HepG2 (cell line): Measurements from ENCODE around the gene LTB4R2. TPM values are rescaled to one million over a fixed set of nuclear protein-coding genes. Genes with fewer than 3 reads are reported as not detected.

Source experiments
- EED ChIP-seq: sonication (generic); formaldehyde crosslinking; IDR thresholded peaks from 2 replicates; pipeline ENCODE4 v1.5.0; 2020; ENCODE audit warnings: mild to moderate bottlenecking, missing genetic modification reagents
- FOXA3 ChIP-seq: IDR thresholded peaks from 2 replicates; pipeline ENCODE4 v1.6.1; 2016; ENCODE audit warnings: missing genetic modification reagents, missing compliant biosample characterization
- GLI4 ChIP-seq: sonication (generic); formaldehyde crosslinking; IDR thresholded peaks from 2 replicates; pipeline ENCODE4 v1.5.1; 2020; ENCODE audit warnings: missing genetic modification reagents, mild to moderate bottlenecking, moderate library complexity, borderline replicate concordance
- HDAC6 ChIP-seq: fragments of 200-600 bp; sonication (generic); IDR thresholded peaks from 2 replicates; pipeline ENCODE4 v1.7.0; 2017; ENCODE audit warnings: mild to moderate bottlenecking, antibody characterized with exemption, low read length, low read depth
- HHEX ChIP-seq: IDR thresholded peaks from 2 replicates; pipeline ENCODE4 v1.6.1; 2016; ENCODE audit warnings: control low read depth
- HNF4A ChIP-seq: sonication (generic); formaldehyde crosslinking; IDR thresholded peaks from 2 replicates; pipeline ENCODE4 v1.4.0; 2020; ENCODE audit warnings: missing genetic modification reagents
- KDM1A ChIP-seq: IDR thresholded peaks from 2 replicates; pipeline ENCODE4 v1.6.1; 2016; ENCODE audit warnings: missing compliant biosample characterization
- NFE2L2 ChIP-seq: fragments of 150-350 bp; IDR thresholded peaks from 2 replicates; pipeline ENCODE4 v1.6.1; 2014; ENCODE audit warnings: low read length
- PHF5A ChIP-seq: IDR thresholded peaks from one replicate; pipeline ENCODE4 v1.6.1; 2018; ENCODE audit warnings: low read depth, missing genetic modification reagents; ENCODE audit not compliant: unreplicated experiment
- PLRG1 ChIP-seq: fragments of 450-650 bp; conservative IDR thresholded peaks from 2 replicates; pipeline ENCODE4 v1.6.1; 2016
- SRF ChIP-seq: IDR thresholded peaks from 2 replicates; pipeline ENCODE4 v1.6.1; 2011; ENCODE audit warnings: mild to moderate bottlenecking, low read depth, low read length, moderate library complexity
- TARDBP ChIP-seq: sonication (generic); formaldehyde crosslinking; IDR thresholded peaks from 2 replicates; pipeline ENCODE4 v1.8.0; 2022; ENCODE audit warnings: mild to moderate bottlenecking, missing genetic modification reagents
- ZNF264 ChIP-seq: sonication (generic); formaldehyde crosslinking; IDR thresholded peaks from 2 replicates; pipeline ENCODE4 v1.4.0; 2020; ENCODE audit warnings: missing genetic modification reagents
- ZNF879 ChIP-seq: sonication (generic); formaldehyde crosslinking; IDR thresholded peaks from 2 replicates; pipeline ENCODE4 v1.8.1; 2023; ENCODE audit warnings: missing genetic modification reagents
- polyA plus RNA-seq, 8 experiments: library from polyadenylated mRNA; depleted of rRNA in 3 of 8; stranded (reverse) in 7 of 8; unstranded in 1 of 8; fragments of >200 nt; fragmentation: Illumina TruSeq in 4 of 8; extraction: Trizol in 4 of 8; gene quantifications; 2 replicates each; pipeline versions ENCODE4 v1.2.1 to v1.2.3, GENCODE V29; 2011 to 2016; ENCODE audit warnings: low read depth in 4 of 8, missing spikeins in 1 of 8, mixed read lengths in 1 of 8; ENCODE audit not compliant: insufficient read depth in 1 of 8
- total RNA-seq, 5 experiments: library from RNA; depleted of rRNA; stranded (reverse); fragments of >200 nt; fragmentation: Illumina TruSeq; extraction: Trizol; gene quantifications; 2 replicates each; pipeline ENCODE4 v1.2.3, GENCODE V29; 2016; ENCODE audit warnings: low read depth in 1 of 5
- TF ChIP-seq, protein P1 (sequence below): sonication (generic); formaldehyde crosslinking; IDR thresholded peaks from 2 replicates; pipeline ENCODE4 v1.4.0; 2020; ENCODE audit warnings: missing genetic modification reagents
- TF ChIP-seq, protein P2 (sequence below): sonication (generic); formaldehyde crosslinking; conservative IDR thresholded peaks from 2 replicates; pipeline ENCODE4 v1.4.0; 2020; ENCODE audit warnings: missing genetic modification reagents
- TF ChIP-seq, protein P3 (sequence below): sonication (generic); formaldehyde crosslinking; IDR thresholded peaks from 2 replicates; pipeline ENCODE4 v1.4.0; 2020; ENCODE audit warnings: missing genetic modification reagents
- TF ChIP-seq, protein P4 (sequence below): fragments of 450-650 bp; IDR thresholded peaks from 2 replicates; pipeline ENCODE4 v1.6.1; 2016
- TF ChIP-seq, protein P5 (sequence below): sonication (generic); formaldehyde crosslinking; IDR thresholded peaks from 2 replicates; pipeline ENCODE4 v1.4.0; 2020; ENCODE audit warnings: missing genetic modification reagents, borderline replicate concordance

LTB4R2 gene
- total and polyA plus RNA-seq, 2 of the 13 experiments (the other 11 are each of a cell fraction or from before 2014, with no cell fraction given): 3.9 to 6.9 TPM

DNA sequence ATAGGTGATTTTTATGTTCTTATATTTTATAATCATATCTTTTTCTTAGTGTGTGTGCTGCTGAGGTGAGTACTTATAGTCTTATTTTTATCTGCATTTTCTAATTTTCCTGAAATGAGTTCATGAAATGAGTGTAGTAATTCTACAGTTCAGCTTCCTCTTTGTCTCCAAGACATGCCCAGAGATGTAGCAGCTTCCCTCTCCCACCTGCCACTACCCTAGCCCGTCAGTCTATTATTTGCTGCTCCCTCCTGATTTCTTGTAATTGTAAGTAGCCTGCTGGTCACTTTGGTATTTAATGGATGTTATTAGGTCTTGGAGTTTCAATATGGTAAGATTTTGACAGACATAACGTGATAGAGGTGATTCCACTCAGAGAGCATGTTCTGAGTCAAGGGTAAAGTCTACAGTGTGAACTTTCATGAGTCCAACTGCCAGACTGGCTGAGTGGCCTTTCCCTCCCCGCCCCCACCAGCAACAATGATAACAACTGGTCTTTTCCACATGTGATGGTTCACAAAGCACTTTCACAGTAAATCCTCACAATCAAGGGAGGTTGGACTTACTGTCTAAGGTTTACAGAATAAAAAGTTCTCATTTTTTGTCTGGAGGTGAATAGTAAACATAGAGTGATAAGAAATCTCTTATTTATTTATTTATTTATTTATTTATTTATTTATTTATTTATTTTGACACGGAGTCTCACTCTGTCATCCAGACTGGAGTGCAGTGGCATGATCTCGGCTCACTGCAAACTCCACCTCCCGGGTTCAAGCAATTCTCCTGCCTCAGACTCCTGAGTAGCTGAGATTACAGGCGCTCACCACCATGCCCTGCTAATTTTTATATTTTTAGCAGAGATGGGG lies 34.1 kb downstream of the LTB4R2 start (continued):
- TF ChIP-seq GLI4 (CRISPR knock-in tag) (no peak), SRF (no peak), EED (CRISPR knock-in tag) (no peak), HDAC6 (no peak), ZNF264 (CRISPR knock-in tag) (no peak), FOXA3 (0 out of 2 replicates have a peak, but pooled peaks have one; percentile 21), ZNF879 (CRISPR knock-in tag) (no peak), TARDBP (no peak), PLRG1 (no peak), HHEX (CRISPR knock-in tag) (no peak), HNF4A (peak; percentile 86), PHF5A (CRISPR knock-in tag) (no peak), NFE2L2 (no peak), KDM1A (CRISPR knock-in tag) (no peak)
- TF ChIP-seq, protein P1, sequence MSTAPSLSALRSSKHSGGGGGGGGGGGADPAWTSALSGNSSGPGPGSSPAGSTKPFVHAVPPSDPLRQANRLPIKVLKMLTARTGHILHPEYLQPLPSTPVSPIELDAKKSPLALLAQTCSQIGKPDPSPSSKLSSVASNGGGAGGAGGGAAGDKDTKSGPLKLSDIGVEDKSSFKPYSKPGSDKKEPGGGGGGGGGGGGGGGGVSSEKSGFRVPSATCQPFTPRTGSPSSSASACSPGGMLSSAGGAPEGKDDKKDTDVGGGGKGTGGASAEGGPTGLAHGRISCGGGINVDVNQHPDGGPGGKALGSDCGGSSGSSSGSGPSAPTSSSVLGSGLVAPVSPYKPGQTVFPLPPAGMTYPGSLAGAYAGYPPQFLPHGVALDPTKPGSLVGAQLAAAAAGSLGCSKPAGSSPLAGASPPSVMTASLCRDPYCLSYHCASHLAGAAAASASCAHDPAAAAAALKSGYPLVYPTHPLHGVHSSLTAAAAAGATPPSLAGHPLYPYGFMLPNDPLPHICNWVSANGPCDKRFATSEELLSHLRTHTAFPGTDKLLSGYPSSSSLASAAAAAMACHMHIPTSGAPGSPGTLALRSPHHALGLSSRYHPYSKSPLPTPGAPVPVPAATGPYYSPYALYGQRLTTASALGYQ (CRISPR knock-in tag): no peak
- TF ChIP-seq, protein P2, sequence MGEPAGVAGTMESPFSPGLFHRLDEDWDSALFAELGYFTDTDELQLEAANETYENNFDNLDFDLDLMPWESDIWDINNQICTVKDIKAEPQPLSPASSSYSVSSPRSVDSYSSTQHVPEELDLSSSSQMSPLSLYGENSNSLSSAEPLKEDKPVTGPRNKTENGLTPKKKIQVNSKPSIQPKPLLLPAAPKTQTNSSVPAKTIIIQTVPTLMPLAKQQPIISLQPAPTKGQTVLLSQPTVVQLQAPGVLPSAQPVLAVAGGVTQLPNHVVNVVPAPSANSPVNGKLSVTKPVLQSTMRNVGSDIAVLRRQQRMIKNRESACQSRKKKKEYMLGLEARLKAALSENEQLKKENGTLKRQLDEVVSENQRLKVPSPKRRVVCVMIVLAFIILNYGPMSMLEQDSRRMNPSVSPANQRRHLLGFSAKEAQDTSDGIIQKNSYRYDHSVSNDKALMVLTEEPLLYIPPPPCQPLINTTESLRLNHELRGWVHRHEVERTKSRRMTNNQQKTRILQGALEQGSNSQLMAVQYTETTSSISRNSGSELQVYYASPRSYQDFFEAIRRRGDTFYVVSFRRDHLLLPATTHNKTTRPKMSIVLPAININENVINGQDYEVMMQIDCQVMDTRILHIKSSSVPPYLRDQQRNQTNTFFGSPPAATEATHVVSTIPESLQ (CRISPR knock-in tag): no peak
- TF ChIP-seq, protein P3, sequence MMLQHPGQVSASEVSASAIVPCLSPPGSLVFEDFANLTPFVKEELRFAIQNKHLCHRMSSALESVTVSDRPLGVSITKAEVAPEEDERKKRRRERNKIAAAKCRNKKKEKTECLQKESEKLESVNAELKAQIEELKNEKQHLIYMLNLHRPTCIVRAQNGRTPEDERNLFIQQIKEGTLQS (CRISPR knock-in tag): no peak
- TF ChIP-seq, protein P4, sequence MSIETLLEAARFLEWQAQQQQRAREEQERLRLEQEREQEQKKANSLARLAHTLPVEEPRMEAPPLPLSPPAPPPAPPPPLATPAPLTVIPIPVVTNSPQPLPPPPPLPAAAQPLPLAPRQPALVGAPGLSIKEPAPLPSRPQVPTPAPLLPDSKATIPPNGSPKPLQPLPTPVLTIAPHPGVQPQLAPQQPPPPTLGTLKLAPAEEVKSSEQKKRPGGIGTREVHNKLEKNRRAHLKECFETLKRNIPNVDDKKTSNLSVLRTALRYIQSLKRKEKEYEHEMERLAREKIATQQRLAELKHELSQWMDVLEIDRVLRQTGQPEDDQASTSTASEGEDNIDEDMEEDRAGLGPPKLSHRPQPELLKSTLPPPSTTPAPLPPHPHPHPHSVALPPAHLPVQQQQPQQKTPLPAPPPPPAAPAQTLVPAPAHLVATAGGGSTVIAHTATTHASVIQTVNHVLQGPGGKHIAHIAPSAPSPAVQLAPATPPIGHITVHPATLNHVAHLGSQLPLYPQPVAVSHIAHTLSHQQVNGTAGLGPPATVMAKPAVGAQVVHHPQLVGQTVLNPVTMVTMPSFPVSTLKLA: 0 out of 2 replicates have a peak, but pooled peaks have one; percentile 24
- TF ChIP-seq, protein P5, sequence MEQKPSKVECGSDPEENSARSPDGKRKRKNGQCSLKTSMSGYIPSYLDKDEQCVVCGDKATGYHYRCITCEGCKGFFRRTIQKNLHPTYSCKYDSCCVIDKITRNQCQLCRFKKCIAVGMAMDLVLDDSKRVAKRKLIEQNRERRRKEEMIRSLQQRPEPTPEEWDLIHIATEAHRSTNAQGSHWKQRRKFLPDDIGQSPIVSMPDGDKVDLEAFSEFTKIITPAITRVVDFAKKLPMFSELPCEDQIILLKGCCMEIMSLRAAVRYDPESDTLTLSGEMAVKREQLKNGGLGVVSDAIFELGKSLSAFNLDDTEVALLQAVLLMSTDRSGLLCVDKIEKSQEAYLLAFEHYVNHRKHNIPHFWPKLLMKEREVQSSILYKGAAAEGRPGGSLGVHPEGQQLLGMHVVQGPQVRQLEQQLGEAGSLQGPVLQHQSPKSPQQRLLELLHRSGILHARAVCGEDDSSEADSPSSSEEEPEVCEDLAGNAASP: peak; percentile 42; the same call in 1 of the 2 replicates
